H1 (cell line): ENCODE results near the gene LAMC1. TPM values are rescaled to one million over a fixed set of nuclear protein-coding genes. Genes with fewer than 3 reads are reported as not detected.

Experiments used
- BACH1 ChIP-seq: IDR thresholded peaks from 2 replicates; pipeline ENCODE4 v1.6.1; 2012; ENCODE audit warnings: low read length, improper control_type of control experiment
- CHD1 ChIP-seq: IDR thresholded peaks from 2 replicates; pipeline ENCODE4 v1.6.1; 2012; ENCODE audit warnings: low read depth, low read length, improper control_type of control experiment
- EGR1 ChIP-seq: IDR thresholded peaks from 2 replicates; pipeline ENCODE4 v1.6.1; 2011; ENCODE audit warnings: low read depth, low read length, borderline replicate concordance
- EZH2 ChIP-seq: fragments of 200-600 bp; sonication (generic); IDR thresholded peaks from 2 replicates; pipeline ENCODE4 v1.7.1; 2012; ENCODE audit warnings: low read depth, mild to moderate bottlenecking, moderate library complexity, low read length, inconsistent platforms; ENCODE audit not compliant: severe bottlenecking
- RAD21 ChIP-seq, 2 experiments: IDR thresholded peaks in 1 of 2; conservative IDR thresholded peaks in 1 of 2; 2 replicates each; pipeline ENCODE4 v1.6.1; 2011; ENCODE audit warnings: low read depth in 2 of 2, low read length in 2 of 2, improper control_type of control experiment in 1 of 2, inconsistent platforms in 1 of 2, mild to moderate bottlenecking in 1 of 2, moderate library complexity in 1 of 2
- SIN3A ChIP-seq, 2 experiments: IDR thresholded peaks in 1 of 2; conservative IDR thresholded peaks in 1 of 2; 2 replicates each; pipeline ENCODE4 v1.6.1; 2011 to 2012; ENCODE audit warnings: low read length in 2 of 2, improper control_type of control experiment in 1 of 2, low read depth in 1 of 2, mild to moderate bottlenecking in 1 of 2
- SIRT6 ChIP-seq: IDR thresholded peaks from one replicate; pipeline ENCODE4 v1.7.1; 2012; ENCODE audit warnings: low read length, inconsistent platforms
- SP4 ChIP-seq: IDR thresholded peaks from 2 replicates; pipeline ENCODE4 v1.6.1; 2012; ENCODE audit warnings: low read length, inconsistent platforms
- TCF12 ChIP-seq: IDR thresholded peaks from 2 replicates; pipeline ENCODE4 v1.6.1; 2011; ENCODE audit warnings: low read depth, mild to moderate bottlenecking, low read length
- polyA plus RNA-seq, 7 experiments: library from polyadenylated mRNA; depleted of rRNA in 3 of 7; stranded (reverse) in 5 of 7; unstranded in 2 of 7; fragments of >200 nt in 5 of 7; fragments of 200-250 nt in 2 of 7; gene quantifications; 1 replicate in 5 of 7; 2 replicates in 1 of 7; 4 replicates in 1 of 7; pipeline versions ENCODE4 v1.2.1 to v1.2.3, GENCODE V29; 2011 to 2013; ENCODE audit warnings: missing spikeins in 2 of 7, mixed read lengths in 2 of 7
- total RNA-seq: library from RNA; stranded (reverse); fragmentation: NEBNext Ultra II Directional; extraction: Animal tissue kit (Norgen Biotek cat#: 25700); gene quantifications from 2 replicates; pipeline ENCODE4 v1.2.1, GENCODE V29; 2021
- TF ChIP-seq, protein P1 (sequence below): fragments of 300-600 bp; sonication (generic); IDR thresholded peaks from 2 replicates; pipeline ENCODE4 v1.7.1; 2012; ENCODE audit warnings: low read length, moderate library complexity, mild to moderate bottlenecking, inconsistent platforms; ENCODE audit not compliant: insufficient replicate concordance
- TF ChIP-seq, protein P2 (sequence below): IDR thresholded peaks from 2 replicates; pipeline ENCODE4 v1.6.1; 2011; ENCODE audit warnings: low read length, improper control_type of control experiment

LAMC1 gene
- total and polyA plus RNA-seq, 2 of the 8 experiments (the other 6 are each of a cell fraction or from before 2014, with no cell fraction given), result 47.6 to 90.3 TPM

DNA sequence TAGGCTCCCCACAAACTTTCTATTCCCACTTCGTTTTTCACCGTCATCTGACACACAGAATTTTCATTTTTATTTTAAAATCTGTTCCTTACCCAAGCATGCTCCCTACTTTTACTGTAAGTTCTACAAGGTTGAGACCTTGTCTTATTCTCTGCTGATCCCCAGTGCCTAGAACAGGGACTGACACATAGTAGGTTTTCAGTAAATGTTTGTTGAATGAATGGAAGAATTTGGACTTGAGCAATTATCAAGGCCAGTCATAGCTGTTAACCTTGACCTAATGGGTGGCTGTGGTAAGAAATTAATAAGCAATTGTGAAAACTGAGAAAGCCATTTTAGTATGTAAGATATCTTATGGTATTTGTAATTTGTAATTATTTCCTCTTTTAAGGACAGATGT lies 71.1 kb downstream of the LAMC1 start (continued):
- TF ChIP-seq, protein P1, sequence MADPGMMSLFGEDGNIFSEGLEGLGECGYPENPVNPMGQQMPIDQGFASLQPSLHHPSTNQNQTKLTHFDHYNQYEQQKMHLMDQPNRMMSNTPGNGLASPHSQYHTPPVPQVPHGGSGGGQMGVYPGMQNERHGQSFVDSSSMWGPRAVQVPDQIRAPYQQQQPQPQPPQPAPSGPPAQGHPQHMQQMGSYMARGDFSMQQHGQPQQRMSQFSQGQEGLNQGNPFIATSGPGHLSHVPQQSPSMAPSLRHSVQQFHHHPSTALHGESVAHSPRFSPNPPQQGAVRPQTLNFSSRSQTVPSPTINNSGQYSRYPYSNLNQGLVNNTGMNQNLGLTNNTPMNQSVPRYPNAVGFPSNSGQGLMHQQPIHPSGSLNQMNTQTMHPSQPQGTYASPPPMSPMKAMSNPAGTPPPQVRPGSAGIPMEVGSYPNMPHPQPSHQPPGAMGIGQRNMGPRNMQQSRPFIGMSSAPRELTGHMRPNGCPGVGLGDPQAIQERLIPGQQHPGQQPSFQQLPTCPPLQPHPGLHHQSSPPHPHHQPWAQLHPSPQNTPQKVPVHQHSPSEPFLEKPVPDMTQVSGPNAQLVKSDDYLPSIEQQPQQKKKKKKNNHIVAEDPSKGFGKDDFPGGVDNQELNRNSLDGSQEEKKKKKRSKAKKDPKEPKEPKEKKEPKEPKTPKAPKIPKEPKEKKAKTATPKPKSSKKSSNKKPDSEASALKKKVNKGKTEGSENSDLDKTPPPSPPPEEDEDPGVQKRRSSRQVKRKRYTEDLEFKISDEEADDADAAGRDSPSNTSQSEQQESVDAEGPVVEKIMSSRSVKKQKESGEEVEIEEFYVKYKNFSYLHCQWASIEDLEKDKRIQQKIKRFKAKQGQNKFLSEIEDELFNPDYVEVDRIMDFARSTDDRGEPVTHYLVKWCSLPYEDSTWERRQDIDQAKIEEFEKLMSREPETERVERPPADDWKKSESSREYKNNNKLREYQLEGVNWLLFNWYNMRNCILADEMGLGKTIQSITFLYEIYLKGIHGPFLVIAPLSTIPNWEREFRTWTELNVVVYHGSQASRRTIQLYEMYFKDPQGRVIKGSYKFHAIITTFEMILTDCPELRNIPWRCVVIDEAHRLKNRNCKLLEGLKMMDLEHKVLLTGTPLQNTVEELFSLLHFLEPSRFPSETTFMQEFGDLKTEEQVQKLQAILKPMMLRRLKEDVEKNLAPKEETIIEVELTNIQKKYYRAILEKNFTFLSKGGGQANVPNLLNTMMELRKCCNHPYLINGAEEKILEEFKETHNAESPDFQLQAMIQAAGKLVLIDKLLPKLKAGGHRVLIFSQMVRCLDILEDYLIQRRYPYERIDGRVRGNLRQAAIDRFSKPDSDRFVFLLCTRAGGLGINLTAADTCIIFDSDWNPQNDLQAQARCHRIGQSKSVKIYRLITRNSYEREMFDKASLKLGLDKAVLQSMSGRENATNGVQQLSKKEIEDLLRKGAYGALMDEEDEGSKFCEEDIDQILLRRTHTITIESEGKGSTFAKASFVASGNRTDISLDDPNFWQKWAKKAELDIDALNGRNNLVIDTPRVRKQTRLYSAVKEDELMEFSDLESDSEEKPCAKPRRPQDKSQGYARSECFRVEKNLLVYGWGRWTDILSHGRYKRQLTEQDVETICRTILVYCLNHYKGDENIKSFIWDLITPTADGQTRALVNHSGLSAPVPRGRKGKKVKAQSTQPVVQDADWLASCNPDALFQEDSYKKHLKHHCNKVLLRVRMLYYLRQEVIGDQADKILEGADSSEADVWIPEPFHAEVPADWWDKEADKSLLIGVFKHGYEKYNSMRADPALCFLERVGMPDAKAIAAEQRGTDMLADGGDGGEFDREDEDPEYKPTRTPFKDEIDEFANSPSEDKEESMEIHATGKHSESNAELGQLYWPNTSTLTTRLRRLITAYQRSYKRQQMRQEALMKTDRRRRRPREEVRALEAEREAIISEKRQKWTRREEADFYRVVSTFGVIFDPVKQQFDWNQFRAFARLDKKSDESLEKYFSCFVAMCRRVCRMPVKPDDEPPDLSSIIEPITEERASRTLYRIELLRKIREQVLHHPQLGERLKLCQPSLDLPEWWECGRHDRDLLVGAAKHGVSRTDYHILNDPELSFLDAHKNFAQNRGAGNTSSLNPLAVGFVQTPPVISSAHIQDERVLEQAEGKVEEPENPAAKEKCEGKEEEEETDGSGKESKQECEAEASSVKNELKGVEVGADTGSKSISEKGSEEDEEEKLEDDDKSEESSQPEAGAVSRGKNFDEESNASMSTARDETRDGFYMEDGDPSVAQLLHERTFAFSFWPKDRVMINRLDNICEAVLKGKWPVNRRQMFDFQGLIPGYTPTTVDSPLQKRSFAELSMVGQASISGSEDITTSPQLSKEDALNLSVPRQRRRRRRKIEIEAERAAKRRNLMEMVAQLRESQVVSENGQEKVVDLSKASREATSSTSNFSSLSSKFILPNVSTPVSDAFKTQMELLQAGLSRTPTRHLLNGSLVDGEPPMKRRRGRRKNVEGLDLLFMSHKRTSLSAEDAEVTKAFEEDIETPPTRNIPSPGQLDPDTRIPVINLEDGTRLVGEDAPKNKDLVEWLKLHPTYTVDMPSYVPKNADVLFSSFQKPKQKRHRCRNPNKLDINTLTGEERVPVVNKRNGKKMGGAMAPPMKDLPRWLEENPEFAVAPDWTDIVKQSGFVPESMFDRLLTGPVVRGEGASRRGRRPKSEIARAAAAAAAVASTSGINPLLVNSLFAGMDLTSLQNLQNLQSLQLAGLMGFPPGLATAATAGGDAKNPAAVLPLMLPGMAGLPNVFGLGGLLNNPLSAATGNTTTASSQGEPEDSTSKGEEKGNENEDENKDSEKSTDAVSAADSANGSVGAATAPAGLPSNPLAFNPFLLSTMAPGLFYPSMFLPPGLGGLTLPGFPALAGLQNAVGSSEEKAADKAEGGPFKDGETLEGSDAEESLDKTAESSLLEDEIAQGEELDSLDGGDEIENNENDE, result no peak
- TF ChIP-seq TCF12 (no peak), RAD21 (IDR thresholded peaks at IDR 0.05 in 1 of 2, conservative IDR thresholded peaks at IDR 0.05 in 1 of 2; ENCODE audit: low read depth in 2 of 2, low read length in 2 of 2) (no peak), EZH2 (no peak), SIN3A (conservative IDR thresholded peaks at IDR 0.05 in 1 of 2, IDR thresholded peaks at IDR 0.05 in 1 of 2; ENCODE audit: low read depth in 1 of 2, low read length in 2 of 2) (no peak), SIRT6 (no peak), CHD1 (no peak), BACH1 (no peak), SP4 (no peak), EGR1 (no peak)
- TF ChIP-seq, protein P2, sequence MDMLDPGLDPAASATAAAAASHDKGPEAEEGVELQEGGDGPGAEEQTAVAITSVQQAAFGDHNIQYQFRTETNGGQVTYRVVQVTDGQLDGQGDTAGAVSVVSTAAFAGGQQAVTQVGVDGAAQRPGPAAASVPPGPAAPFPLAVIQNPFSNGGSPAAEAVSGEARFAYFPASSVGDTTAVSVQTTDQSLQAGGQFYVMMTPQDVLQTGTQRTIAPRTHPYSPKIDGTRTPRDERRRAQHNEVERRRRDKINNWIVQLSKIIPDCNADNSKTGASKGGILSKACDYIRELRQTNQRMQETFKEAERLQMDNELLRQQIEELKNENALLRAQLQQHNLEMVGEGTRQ, result no peak
